ENCODE data around the gene PKD1L1.

GRCh38 chr7:47907981-47908616, 40.2 kb downstream of the PKD1L1 start:
- no peak for TF ChIP-seq CTCF (IDR thresholded peaks at IDR 0.05)
- TF ChIP-seq POLR2A (IDR thresholded peaks at IDR 0.05) = no peak
- TF ChIP-seq POLR2AphosphoS5 (IDR thresholded peaks at IDR 0.05) = no peak

Data from prostate gland (tissue), 2 donors.